Measurements from ENCODE around the gene CCL28.
"Not testable (repeated sequence)": the region's sequence is repeated elsewhere in the genome, so short reads cannot be mapped to it uniquely, and the experiment has no call there.

The CCL28 gene

GRCh38 chr5:43412156-43412555 is at the start of gene CCL28:
TSS of gene CCL28 (minus strand) at chr5:43412391. CDS start at chr5:43412316, 75 bp downstream.
- no peak for ATAC-seq

- no peak for ATAC-seq
Observed at GRCh38 chr5:43461066-43461465, 48.9 kb upstream of the CCL28 start.

- ATAC-seq, result no peak
Observed at GRCh38 chr5:43456556-43456955, 44.4 kb upstream of the CCL28 start.

- ATAC-seq, result not testable (repeated sequence)
Observed at GRCh38 chr5:43441575-43441974, 29.4 kb upstream of the CCL28 start.

- no peak for ATAC-seq
Observed at GRCh38 chr5:43437062-43437660, 25.0 kb upstream of the CCL28 start.

GRCh38 chr5:43433382-43433781 is 21.2 kb upstream of the CCL28 start:
- no peak for ATAC-seq

- no peak for ATAC-seq
Observed at GRCh38 chr5:43432486-43433375, 20.5 kb upstream of the CCL28 start.

- no peak for ATAC-seq
Observed at GRCh38 chr5:43429706-43430105, 17.5 kb upstream of the CCL28 start.

- no peak for ATAC-seq
Observed at GRCh38 chr5:43429016-43429415, 16.8 kb upstream of the CCL28 start.

- ATAC-seq, result no peak
Observed at GRCh38 chr5:43427306-43427705, 15.1 kb upstream of the CCL28 start.

- no peak for ATAC-seq
Observed at GRCh38 chr5:43425983-43426382, 13.8 kb upstream of the CCL28 start.

GRCh38 chr5:43423086-43423485 is 10.9 kb upstream of the CCL28 start:
- ATAC-seq, result not testable (repeated sequence)

GRCh38 chr5:43422143-43422542 is 10.0 kb upstream of the CCL28 start:
- no peak for ATAC-seq

GRCh38 chr5:43421450-43422133 is 9.4 kb upstream of the CCL28 start:
- no peak for ATAC-seq

GRCh38 chr5:43420241-43420640 is 8.1 kb upstream of the CCL28 start:
- no peak for ATAC-seq

- ATAC-seq, result no peak
Observed at GRCh38 chr5:43418561-43418960, 6.4 kb upstream of the CCL28 start.

GRCh38 chr5:43416803-43417394 is 4.7 kb upstream of the CCL28 start:
- no peak for ATAC-seq

GRCh38 chr5:43415935-43416802 is 4.0 kb upstream of the CCL28 start:
- no peak for ATAC-seq

GRCh38 chr5:43413966-43414365 is 1.8 kb upstream of the CCL28 start:
- ATAC-seq, result no peak

GRCh38 chr5:43412644-43413043 is 453 bp upstream of the CCL28 start:
- no peak for ATAC-seq

- no peak for ATAC-seq
Observed at GRCh38 chr5:43411495-43411894, 696 bp downstream of the CCL28 start.

- ATAC-seq, result no peak
Observed at GRCh38 chr5:43410414-43410813, 1.8 kb downstream of the CCL28 start.

Measured in activated CD4-positive, CD25-positive, alpha-beta regulatory T cell treated with anti-CD3 and anti-CD28 coated beads, Interleukin-2, amount 50 U/mL, for 24 hours (primary cell).